K562 (cell line): ENCODE data around the gene MYL12B. TPM values are rescaled to one million over a fixed set of nuclear protein-coding genes. Genes with fewer than 3 reads are reported as not detected.

Source experiments
- ASH1L ChIP-seq: fragments of 450-650 bp; IDR thresholded peaks from 2 replicates; pipeline ENCODE4 v1.6.1; 2018; ENCODE audit warnings: borderline replicate concordance, mild to moderate bottlenecking, low read depth; ENCODE audit not compliant: partially characterized antibody
- ATF7 ChIP-seq: fragments of 450-650 bp; IDR thresholded peaks from 2 replicates; pipeline ENCODE4 v1.7.1; 2014; ENCODE audit warnings: mild to moderate bottlenecking, moderate library complexity
- CTBP1 ChIP-seq: fragments of 450-650 bp; IDR thresholded peaks from 2 replicates; pipeline ENCODE4 v1.6.1; 2016; ENCODE audit warnings: borderline replicate concordance
- CXXC5 ChIP-seq: fragments of 250-450 bp; sonication (Bioruptor Pico); IDR thresholded peaks from 2 replicates; pipeline ENCODE4 v1.8.0; 2022; ENCODE audit warnings: inconsistent platforms, mild to moderate bottlenecking, moderate library complexity
- MECOM ChIP-seq: fragments of 250-450 bp; sonication (Bioruptor Pico); IDR thresholded peaks from 2 replicates; pipeline ENCODE4 v1.8.0; 2022; ENCODE audit warnings: inconsistent platforms
- MEF2A ChIP-seq: IDR thresholded peaks from 2 replicates; pipeline ENCODE4 v1.6.1; 2011; ENCODE audit warnings: low read depth, mild to moderate bottlenecking, low read length, moderate library complexity; ENCODE audit not compliant: control insufficient read depth
- MYBL2 ChIP-seq, 2 experiments: fragments of 450-650 bp in 1 of 2; sonication (generic) in 1 of 2; formaldehyde crosslinking in 1 of 2; IDR thresholded peaks; 2 replicates each; pipeline versions ENCODE4 v1.6.1 to v1.8.1; 2017 to 2022; ENCODE audit warnings: borderline replicate concordance in 1 of 2, inconsistent platforms in 1 of 2, low read depth in 1 of 2, mild to moderate bottlenecking in 1 of 2, missing genetic modification reagents in 1 of 2, moderate library complexity in 1 of 2
- PTBP1 ChIP-seq: fragments of 200-400 bp; formaldehyde crosslinking; IDR thresholded peaks from 2 replicates; pipeline ENCODE4 v1.6.1; 2017; ENCODE audit warnings: low read depth, low read length
- RFX5 ChIP-seq: IDR thresholded peaks from 2 replicates; pipeline ENCODE4 v1.6.1; 2011; ENCODE audit warnings: low read depth, mild to moderate bottlenecking, improper control_type of control experiment, low read length
- RHOXF2B ChIP-seq: fragments of 250-450 bp; sonication (Bioruptor Pico); conservative IDR thresholded peaks from 2 replicates; pipeline ENCODE4 v1.5.1; 2021
- SPI1 ChIP-seq: IDR thresholded peaks from 2 replicates; pipeline ENCODE4 v1.6.1; 2011; ENCODE audit warnings: low read depth, low read length, control low read depth, borderline replicate concordance
- SRSF9 ChIP-seq: fragments of 200-400 bp; formaldehyde crosslinking; IDR thresholded peaks from 2 replicates; pipeline ENCODE4 v1.6.1; 2017; ENCODE audit warnings: low read depth, low read length, borderline replicate concordance
- ZEB2 ChIP-seq: fragments of 450-650 bp; IDR thresholded peaks from 2 replicates; pipeline ENCODE4 v1.6.1; 2016
- ZNF143 ChIP-seq: sonication (generic); formaldehyde crosslinking; IDR thresholded peaks from 2 replicates; pipeline ENCODE4 v1.9.0; 2022; ENCODE audit warnings: mild to moderate bottlenecking, missing genetic modification reagents
- ZNF217 ChIP-seq: sonication (generic); formaldehyde crosslinking; IDR thresholded peaks from 2 replicates; pipeline ENCODE4 v1.8.0; 2022; ENCODE audit warnings: mild to moderate bottlenecking, missing genetic modification reagents
- ZNF668 ChIP-seq: fragments of 250-450 bp; sonication (Bioruptor Pico); IDR thresholded peaks from 2 replicates; pipeline ENCODE4 v1.8.0; 2022; ENCODE audit warnings: mild to moderate bottlenecking, inconsistent platforms
- polyA plus RNA-seq, 8 experiments: library from polyadenylated mRNA; depleted of rRNA in 4 of 8; stranded (reverse) in 5 of 8; unstranded in 3 of 8; fragments of >200 nt; fragmentation: Nextera tagmentation in 2 of 8; fragmentation: Illumina TruSeq in 1 of 8; extraction: Ambion mirVana in 2 of 8; extraction: Trizol in 1 of 8; gene quantifications; 2 replicates each; pipeline versions ENCODE4 v1.2.1 to v1.2.3, GENCODE V29; 2011 to 2014; ENCODE audit warnings: inconsistent platforms in 1 of 8, missing spikeins in 1 of 8
- total RNA-seq, 7 experiments: library from RNA; depleted of rRNA in 6 of 7; stranded (reverse); fragments of >200 nt in 6 of 7; fragmentation: Illumina TruSeq in 2 of 7; extraction: Trizol in 2 of 7; gene quantifications; 2 replicates each; pipeline versions ENCODE4 v1.2.1 to v1.2.3, GENCODE V29; 2011 to 2021; ENCODE audit warnings: low replicate concordance in 1 of 7
- TF ChIP-seq, protein P1 (sequence below), 3 experiments: IDR thresholded peaks in 2 of 3; conservative IDR thresholded peaks in 1 of 3; 2 replicates each; pipeline ENCODE4 v1.5.1; 2011 to 2012; ENCODE audit warnings: low read length in 3 of 3, mild to moderate bottlenecking in 3 of 3, control low read depth in 2 of 3, improper control_type of control experiment in 1 of 3, inconsistent platforms in 1 of 3, low read depth in 1 of 3, mixed read lengths in 1 of 3, moderate library complexity in 1 of 3; ENCODE audit not compliant: insufficient read depth in 2 of 3
- TF ChIP-seq, protein P2 (sequence below), 2 experiments: fragments of 450-650 bp; formaldehyde crosslinking in 1 of 2; IDR thresholded peaks; 2 replicates each; pipeline versions ENCODE4 v1.4.0 to v1.6.1; 2014 to 2020; ENCODE audit warnings: mild to moderate bottlenecking in 2 of 2, borderline replicate concordance in 1 of 2, low read depth in 1 of 2

MYL12B gene
- total and polyA plus RNA-seq, 9 of the 15 experiments (the other 6 are each of a cell fraction or from before 2014, with no cell fraction given), result 220 to 995 (median 463) TPM

DNA sequence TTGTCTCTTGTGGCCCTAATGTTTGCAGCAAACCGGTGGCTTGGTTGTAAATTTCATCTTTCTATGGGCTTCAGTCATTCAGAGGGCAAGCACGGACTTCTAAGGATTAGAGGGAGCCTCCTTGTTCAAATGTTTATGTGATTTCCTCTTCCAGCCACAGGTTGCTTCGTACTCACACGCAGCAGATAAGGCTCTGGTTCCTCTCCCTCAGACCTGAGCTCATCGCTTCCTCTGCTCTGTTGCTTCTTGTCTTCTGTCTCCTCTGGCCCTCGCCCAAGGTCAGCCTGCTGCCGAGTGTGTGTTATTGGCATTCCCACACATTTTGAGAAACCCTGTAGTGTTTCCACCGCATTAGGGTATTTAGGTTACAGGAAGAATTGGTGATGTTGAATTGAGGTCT, 44.0 kb downstream of the MYL12B start (continued):
- TF ChIP-seq ZEB2, result peak; percentile 22; the same call in 1 of the 2 replicates
- TF ChIP-seq MYBL2 (IDR thresholded peaks at IDR 0.05; ENCODE audit: low read depth), result no peak
- no peak for TF ChIP-seq MYBL2 (CRISPR knock-in tag; IDR thresholded peaks at IDR 0.05; ENCODE audit: borderline replicate concordance)
- TF ChIP-seq, protein P1, sequence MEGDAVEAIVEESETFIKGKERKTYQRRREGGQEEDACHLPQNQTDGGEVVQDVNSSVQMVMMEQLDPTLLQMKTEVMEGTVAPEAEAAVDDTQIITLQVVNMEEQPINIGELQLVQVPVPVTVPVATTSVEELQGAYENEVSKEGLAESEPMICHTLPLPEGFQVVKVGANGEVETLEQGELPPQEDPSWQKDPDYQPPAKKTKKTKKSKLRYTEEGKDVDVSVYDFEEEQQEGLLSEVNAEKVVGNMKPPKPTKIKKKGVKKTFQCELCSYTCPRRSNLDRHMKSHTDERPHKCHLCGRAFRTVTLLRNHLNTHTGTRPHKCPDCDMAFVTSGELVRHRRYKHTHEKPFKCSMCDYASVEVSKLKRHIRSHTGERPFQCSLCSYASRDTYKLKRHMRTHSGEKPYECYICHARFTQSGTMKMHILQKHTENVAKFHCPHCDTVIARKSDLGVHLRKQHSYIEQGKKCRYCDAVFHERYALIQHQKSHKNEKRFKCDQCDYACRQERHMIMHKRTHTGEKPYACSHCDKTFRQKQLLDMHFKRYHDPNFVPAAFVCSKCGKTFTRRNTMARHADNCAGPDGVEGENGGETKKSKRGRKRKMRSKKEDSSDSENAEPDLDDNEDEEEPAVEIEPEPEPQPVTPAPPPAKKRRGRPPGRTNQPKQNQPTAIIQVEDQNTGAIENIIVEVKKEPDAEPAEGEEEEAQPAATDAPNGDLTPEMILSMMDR (IDR thresholded peaks at IDR 0.05 in 2 of 3, conservative IDR thresholded peaks at IDR 0.05 in 1 of 3; ENCODE audit: insufficient read depth in 2 of 3, low read depth in 1 of 3, low read length in 3 of 3), result no peak
- no peak for TF ChIP-seq ZNF143 (CRISPR knock-in tag)
- peak; percentile 60 for TF ChIP-seq CXXC5
- TF ChIP-seq ATF7, result peak; percentile 30; the same call in 1 of the 2 replicates
- TF ChIP-seq ZNF217 (CRISPR knock-in tag), result no peak
- TF ChIP-seq MEF2A, result no peak
- TF ChIP-seq, protein P2, sequence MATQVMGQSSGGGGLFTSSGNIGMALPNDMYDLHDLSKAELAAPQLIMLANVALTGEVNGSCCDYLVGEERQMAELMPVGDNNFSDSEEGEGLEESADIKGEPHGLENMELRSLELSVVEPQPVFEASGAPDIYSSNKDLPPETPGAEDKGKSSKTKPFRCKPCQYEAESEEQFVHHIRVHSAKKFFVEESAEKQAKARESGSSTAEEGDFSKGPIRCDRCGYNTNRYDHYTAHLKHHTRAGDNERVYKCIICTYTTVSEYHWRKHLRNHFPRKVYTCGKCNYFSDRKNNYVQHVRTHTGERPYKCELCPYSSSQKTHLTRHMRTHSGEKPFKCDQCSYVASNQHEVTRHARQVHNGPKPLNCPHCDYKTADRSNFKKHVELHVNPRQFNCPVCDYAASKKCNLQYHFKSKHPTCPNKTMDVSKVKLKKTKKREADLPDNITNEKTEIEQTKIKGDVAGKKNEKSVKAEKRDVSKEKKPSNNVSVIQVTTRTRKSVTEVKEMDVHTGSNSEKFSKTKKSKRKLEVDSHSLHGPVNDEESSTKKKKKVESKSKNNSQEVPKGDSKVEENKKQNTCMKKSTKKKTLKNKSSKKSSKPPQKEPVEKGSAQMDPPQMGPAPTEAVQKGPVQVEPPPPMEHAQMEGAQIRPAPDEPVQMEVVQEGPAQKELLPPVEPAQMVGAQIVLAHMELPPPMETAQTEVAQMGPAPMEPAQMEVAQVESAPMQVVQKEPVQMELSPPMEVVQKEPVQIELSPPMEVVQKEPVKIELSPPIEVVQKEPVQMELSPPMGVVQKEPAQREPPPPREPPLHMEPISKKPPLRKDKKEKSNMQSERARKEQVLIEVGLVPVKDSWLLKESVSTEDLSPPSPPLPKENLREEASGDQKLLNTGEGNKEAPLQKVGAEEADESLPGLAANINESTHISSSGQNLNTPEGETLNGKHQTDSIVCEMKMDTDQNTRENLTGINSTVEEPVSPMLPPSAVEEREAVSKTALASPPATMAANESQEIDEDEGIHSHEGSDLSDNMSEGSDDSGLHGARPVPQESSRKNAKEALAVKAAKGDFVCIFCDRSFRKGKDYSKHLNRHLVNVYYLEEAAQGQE (IDR thresholded peaks at IDR 0.05; ENCODE audit: borderline replicate concordance), result no peak
- TF ChIP-seq, protein P2 (CRISPR knock-in tag; IDR thresholded peaks at IDR 0.05; ENCODE audit: low read depth), result no peak
- no peak for TF ChIP-seq RFX5
- TF ChIP-seq CTBP1, result peak; percentile 76
- TF ChIP-seq ASH1L, result no peak
- TF ChIP-seq SRSF9, result no peak
- TF ChIP-seq RHOXF2B (CRISPR knock-in tag), result no peak
- TF ChIP-seq SPI1, result peak; percentile 70; the same call in 1 of the 2 replicates
- TF ChIP-seq ZNF668 (CRISPR knock-in tag), result no peak
- no peak for TF ChIP-seq PTBP1
- TF ChIP-seq MECOM (CRISPR knock-in tag), result 0 out of 2 replicates have a peak, but pooled peaks have one; percentile 21
